MCF 10A (cell line): ENCODE measurements around the gene BMPR1A. TPM values are rescaled to one million over a fixed set of nuclear protein-coding genes. Genes with fewer than 3 reads are reported as not detected.

Experiments
- BruUV-seq: library from RNA; stranded (reverse); fragments of 400-500 nt; replicated peaks from 2 replicates; lab custom pipeline; 2021; lab: Mats Ljungman, UMichigan
- CTCF ChIA-PET: fragments of 300-600 bp; sonication (Branson Sonifier 250); formaldehyde crosslinking; extraction: SDS; loops from one replicate; lab custom pipeline; 2021; ENCODE audit warnings: antibody characterized with exemption, inconsistent platforms; lab: Yijun Ruan, JAX
- POLR2A ChIA-PET: fragments of 300-600, 350-650 bp; sonication (Branson Sonifier 250); formaldehyde crosslinking; extraction: SDS; loops from one replicate; lab custom pipeline; 2020; ENCODE audit warnings: antibody characterized with exemption, inconsistent platforms; lab: Yijun Ruan, JAX
- DNase-seq: peaks from one replicate; pipeline ENCODE4 v3.0.0-alpha.2; 2018; ENCODE audit not compliant: unreplicated experiment
- H3K27ac Mint-ChIP-seq: one replicate; pipeline ENCODE4 v1.8.0; 2022; ENCODE audit warnings: mild to moderate bottlenecking, low read depth, mixed read lengths; ENCODE audit not compliant: unreplicated experiment
- H3K27me3 Mint-ChIP-seq: one replicate; pipeline ENCODE4 v1.8.0; 2022; ENCODE audit warnings: mixed read lengths; ENCODE audit not compliant: insufficient read depth, unreplicated experiment
- H3K36me3 Mint-ChIP-seq: one replicate; pipeline ENCODE4 v1.8.0; 2022; ENCODE audit warnings: mild to moderate bottlenecking, moderate library complexity, mixed read lengths; ENCODE audit not compliant: insufficient read depth, unreplicated experiment
- H3K4me1 Mint-ChIP-seq: one replicate; pipeline ENCODE4 v1.8.0; 2022; ENCODE audit warnings: mixed read lengths; ENCODE audit not compliant: insufficient read depth, unreplicated experiment
- H3K4me3 Mint-ChIP-seq: one replicate; pipeline ENCODE4 v1.8.0; 2022; ENCODE audit warnings: mild to moderate bottlenecking, moderate library complexity, mixed read lengths; ENCODE audit not compliant: unreplicated experiment
- H3K9me3 Mint-ChIP-seq: one replicate; pipeline ENCODE4 v1.8.0; 2022; ENCODE audit warnings: mixed read lengths; ENCODE audit not compliant: unreplicated experiment
- CTCF ChIP-seq: fragments of 200-600 bp; IDR thresholded peaks from one replicate; pipeline ENCODE4 v1.8.0; 2022; ENCODE audit warnings: antibody characterized with exemption, mild to moderate bottlenecking; ENCODE audit not compliant: unreplicated experiment
- intact Hi-C: fragments of 100-400 bp; cut with micrococcal nuclease; formaldehyde crosslinking; loops from 2 replicates; pipeline ENCODE4 v1.14.1; 2022
- total RNA-seq: library from RNA; stranded (reverse); gene quantifications from 2 replicates; pipeline ENCODE4 v1.2.3, GENCODE V29; 2022

The BMPR1A gene
- total RNA-seq, 1 experiment from 2014 or later: 27.3 TPM

- POLR2A ChIA-PET: interaction anchor here (0.7 kb wide), 1 partner anchor 15 kb away, joined by 3 read pairs; no protein-coding TSS in a partner anchor
- intact Hi-C loops: no loop called here
- H3K36me3 Mint-ChIP-seq: peaks cover 5% of the 10 kb centered on the region
- H3K27ac Mint-ChIP-seq: no peak overlapping the region
- CTCF ChIA-PET: interaction anchor here (0.7 kb wide), 1 partner anchor 230 kb away, joined by 3 read pairs; no protein-coding TSS in a partner anchor
- DNase-seq: no peak
- no TSS peak for BruUV-seq
- TF ChIP-seq CTCF: no peak
- no peak overlapping the region for H3K4me3 Mint-ChIP-seq
- no peaks in the 10 kb centered on the region for H3K4me1 Mint-ChIP-seq
- no peaks in the 10 kb centered on the region for H3K27me3 Mint-ChIP-seq
- no peaks in the 10 kb centered on the region for H3K9me3 Mint-ChIP-seq
Measured at GRCh38 chr10:86726677-86726999, 29.8 kb upstream of the BMPR1A start.

GRCh38 chr10:86727470-86727869 is 28.9 kb upstream of the BMPR1A start:
- Mint-ChIP-seq H3K36me3 (peaks cover 5% of the 10 kb centered on the region), H3K9me3 (no peaks in the 10 kb centered on the region), H3K27me3 (no peaks in the 10 kb centered on the region), H3K4me1 (no peaks in the 10 kb centered on the region), H3K27ac (no peak overlapping the region), H3K4me3 (no peak overlapping the region)
- BruUV-seq: no TSS peak
- CTCF ChIA-PET: interaction anchor here (0.6 kb wide), 1 partner anchor 13 kb away, joined by 4 read pairs; no protein-coding TSS in a partner anchor
- intact Hi-C loops: no loop called here
- POLR2A ChIA-PET: interaction anchor here (0.6 kb wide), 2 partner anchors 229 to 261 kb away, joined by 3 to 6 read pairs; no protein-coding TSS in a partner anchor
- no peak for TF ChIP-seq CTCF
- no peak for DNase-seq

DNA sequence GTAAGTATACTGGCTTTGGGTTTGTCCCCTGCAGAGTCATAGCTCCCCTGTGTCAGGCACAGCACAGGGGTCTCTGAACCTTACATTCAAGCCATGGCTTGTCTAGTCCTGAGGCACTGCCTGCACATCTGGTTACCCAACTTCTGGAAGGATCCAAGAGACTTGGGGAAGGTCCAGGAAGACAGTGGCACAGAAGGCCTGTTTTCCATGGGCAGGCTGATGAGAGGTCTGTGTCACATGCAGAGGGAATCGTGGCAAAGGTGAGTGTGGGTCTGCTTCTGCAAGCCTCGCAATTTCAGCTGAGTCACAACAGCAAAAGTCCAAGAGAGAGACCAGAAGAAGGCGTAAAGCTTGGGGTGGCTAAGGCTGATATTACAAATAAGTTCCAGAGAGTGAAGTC is 28.4 kb upstream of the BMPR1A start:
- Mint-ChIP-seq H3K36me3 (peaks cover 5% of the 10 kb centered on the region), H3K4me1 (no peaks in the 10 kb centered on the region), H3K27me3 (no peaks in the 10 kb centered on the region), H3K27ac (no peak overlapping the region), H3K4me3 (no peak overlapping the region), H3K9me3 (no peaks in the 10 kb centered on the region)
- POLR2A ChIA-PET: interaction anchor here (0.6 kb wide), 1 partner anchor 262 kb away, joined by 3 read pairs; no protein-coding TSS in a partner anchor
- no TSS peak for BruUV-seq
- CTCF ChIA-PET: interaction anchor here (0.6 kb wide), 1 partner anchor 14 kb away, joined by 4 read pairs; no protein-coding TSS in a partner anchor
- DNase-seq: no peak
- intact Hi-C loops: no loop called here
- no peak for TF ChIP-seq CTCF

DNA sequence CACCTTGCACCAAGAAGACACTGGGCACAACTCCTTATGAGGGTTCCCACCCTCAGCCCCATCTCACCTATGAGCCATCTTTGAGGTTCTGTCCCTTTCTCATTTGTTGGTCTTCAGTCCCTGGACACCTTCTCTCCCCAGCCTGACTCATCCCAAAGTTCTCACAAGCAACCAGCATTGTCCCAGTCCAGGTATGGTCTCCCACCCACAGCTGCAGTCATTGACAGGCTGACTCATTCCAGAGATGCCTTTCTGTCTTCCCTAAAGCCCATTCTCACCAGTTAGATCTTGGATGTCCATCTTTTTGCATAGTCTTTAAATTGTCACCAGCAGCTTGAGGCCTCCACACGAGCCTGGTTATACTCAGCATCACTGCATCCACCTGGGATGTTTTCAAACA is 26.7 kb upstream of the BMPR1A start:
- peaks cover 5% of the 10 kb centered on the region for H3K36me3 Mint-ChIP-seq
- POLR2A ChIA-PET: no interaction called here
- H3K4me3 Mint-ChIP-seq: no peak overlapping the region
- no peak for DNase-seq
- TF ChIP-seq CTCF: no peak
- no TSS peak for BruUV-seq
- intact Hi-C loops: no loop called here
- no peaks in the 10 kb centered on the region for H3K9me3 Mint-ChIP-seq
- H3K27me3 Mint-ChIP-seq: no peaks in the 10 kb centered on the region
- H3K27ac Mint-ChIP-seq: no peak overlapping the region
- CTCF ChIA-PET: interaction anchor here (1.0 kb wide), 2 partner anchors 11 to 209 kb away, joined by 3 to 4 read pairs; no protein-coding TSS in a partner anchor
- no peaks in the 10 kb centered on the region for H3K4me1 Mint-ChIP-seq
